ACC112 (cell line): ENCODE measurements around the gene SCYL3.

Experiments
- H2AFZ ChIP-seq: fragments of 200-600 bp; sonication (generic); one replicate; pipeline ENCODE4 v1.6.0; 2017; ENCODE audit warnings: antibody characterized with exemption, low read length; ENCODE audit not compliant: unreplicated experiment
- H3K27ac ChIP-seq: fragments of 200-600 bp; sonication (generic); 2 replicates; pipeline ENCODE4 v1.5.1; 2014; ENCODE audit warnings: low read depth, mild to moderate bottlenecking, antibody characterized with exemption, low read length, moderate library complexity
- H3K27me3 ChIP-seq: fragments of 200-600 bp; sonication (generic); 2 replicates; pipeline ENCODE4 v1.6.1; 2014; ENCODE audit warnings: mild to moderate bottlenecking, antibody characterized with exemption, low read length, moderate library complexity, mixed read lengths; ENCODE audit not compliant: insufficient read depth
- H3K36me3 ChIP-seq: fragments of 200-600 bp; sonication (generic); 2 replicates; pipeline ENCODE4 v1.6.1; 2016; ENCODE audit warnings: mild to moderate bottlenecking, antibody characterized with exemption, low read length, moderate library complexity, mixed read lengths; ENCODE audit not compliant: insufficient read depth
- H3K4me1 ChIP-seq: fragments of 200-600 bp; sonication (generic); one replicate; pipeline ENCODE4 v1.6.1; 2016; ENCODE audit warnings: low read length, mixed read lengths; ENCODE audit not compliant: insufficient read depth, unreplicated experiment, control insufficient read depth
- H3K4me3 ChIP-seq: fragments of 200-600 bp; sonication (generic); 2 replicates; pipeline ENCODE4 v1.5.1; 2014; ENCODE audit warnings: mild to moderate bottlenecking, low read depth, low read length
- H3K79me2 ChIP-seq: fragments of 200-600 bp; sonication (generic); one replicate; pipeline ENCODE4 v1.6.0; 2016; ENCODE audit warnings: low read length; ENCODE audit not compliant: control insufficient read depth, unreplicated experiment, insufficient read depth

Gene SCYL3

GRCh38 chr1:169893645-169894423, at the start of gene SCYL3:
TSS of gene SCYL3 (minus strand) at chr1:169893896. CDS start at chr1:169888840, 5,056 bp downstream.
- H3K36me3 ChIP-seq, result no peaks in the 10 kb centered on the region
- peak within 1 kb of the TSS; percentile 91 for H3K27ac ChIP-seq
- H3K4me3 ChIP-seq, result peak within 1 kb of the TSS; percentile 82
- H2AFZ ChIP-seq, result peak within 1 kb of the TSS; percentile 84
- 0 out of 2 replicates have a peak, but pooled peaks cover 2% of the 10 kb centered on the region for H3K27me3 ChIP-seq
- peaks cover 18% of the 10 kb centered on the region for H3K4me1 ChIP-seq
- H3K79me2 ChIP-seq, result peaks cover 40% of the 10 kb centered on the region

DNA sequence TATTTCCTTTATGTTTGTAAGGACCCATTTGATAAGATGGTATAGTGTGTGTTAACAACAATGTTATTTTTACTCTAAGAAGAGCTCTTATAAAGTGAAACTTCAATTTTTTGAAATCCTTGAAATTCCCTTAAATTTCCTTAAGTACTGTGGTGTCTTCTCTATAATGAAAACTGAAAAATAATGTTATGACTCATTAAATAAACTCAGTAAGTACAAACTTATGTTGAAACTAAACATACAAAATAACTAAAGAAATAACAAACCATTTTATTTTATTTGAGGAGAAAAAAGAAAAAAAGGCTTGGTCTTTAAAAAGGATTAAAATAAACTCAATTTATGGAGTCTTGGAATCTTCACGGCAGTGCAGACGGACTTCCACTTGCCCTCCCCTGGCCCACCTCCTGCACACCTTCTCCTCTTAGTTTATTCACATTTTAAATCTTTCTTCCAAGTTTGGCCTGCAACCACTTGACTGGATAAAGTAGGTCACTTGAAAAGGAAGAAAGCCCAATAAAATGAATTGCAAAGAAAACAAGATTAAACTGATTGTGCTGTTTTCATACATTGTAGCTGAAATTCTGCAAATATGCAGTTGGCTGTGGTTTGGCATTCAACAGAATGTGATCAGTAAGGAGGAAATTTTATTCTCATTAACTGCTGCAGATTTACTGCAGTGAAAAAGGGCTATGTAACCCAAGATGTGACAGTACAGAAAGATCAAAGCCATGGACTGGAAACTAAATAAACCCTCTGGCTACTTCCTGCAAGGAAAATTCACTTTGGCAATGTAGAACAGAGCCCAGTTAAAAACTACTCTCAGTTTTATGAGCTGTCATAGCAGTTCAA, 48.5 kb upstream of the SCYL3 start:
- Histone ChIP-seq H3K4me1 (peaks cover 14% of the 10 kb centered on the region), H3K27ac (peak overlapping the region; percentile 37), H3K79me2 (no peaks in the 10 kb centered on the region), H2AFZ (no peak overlapping the region), H3K4me3 (peak overlapping the region; percentile 24), H3K36me3 (no peaks in the 10 kb centered on the region), H3K27me3 (no peaks in the 10 kb centered on the region)

- no peaks in the 10 kb centered on the region for H3K36me3 ChIP-seq
- H3K4me1 ChIP-seq, result peaks cover 31% of the 10 kb centered on the region
- H2AFZ ChIP-seq, result peak overlapping the region; percentile 29
- H3K4me3 ChIP-seq, result peak overlapping the region; percentile 62
- no peaks in the 10 kb centered on the region for H3K79me2 ChIP-seq
- H3K27ac ChIP-seq, result peak overlapping the region; percentile 28
- H3K27me3 ChIP-seq, result no peaks in the 10 kb centered on the region
Measured at GRCh38 chr1:169933984-169934725, 40.5 kb upstream of the SCYL3 start.

- Histone ChIP-seq H3K27me3 (no peaks in the 10 kb centered on the region), H3K79me2 (no peaks in the 10 kb centered on the region), H3K4me1 (peaks cover 31% of the 10 kb centered on the region), H3K4me3 (no peak overlapping the region), H2AFZ (no peak overlapping the region), H3K36me3 (no peaks in the 10 kb centered on the region), H3K27ac (no peak overlapping the region)
Measured at GRCh38 chr1:169931795-169932231, 38.1 kb upstream of the SCYL3 start.

DNA sequence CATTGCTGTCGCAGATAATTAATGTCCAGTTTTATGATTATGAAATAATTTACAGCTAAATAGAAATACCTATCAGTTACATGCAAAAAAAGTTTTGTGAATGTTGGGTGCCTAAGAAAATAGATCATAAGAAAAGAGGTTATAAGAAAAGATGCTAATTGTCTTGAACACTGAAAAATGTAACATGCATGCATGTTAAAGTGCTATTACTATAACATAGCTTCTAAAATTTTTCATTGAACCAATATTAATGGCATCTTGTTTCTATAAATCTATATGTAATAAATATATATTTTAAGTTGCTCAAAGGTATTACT, 35.5 kb upstream of the SCYL3 start:
- Histone ChIP-seq H3K27me3 (no peaks in the 10 kb centered on the region), H2AFZ (no peak overlapping the region), H3K27ac (no peak overlapping the region), H3K4me1 (peaks cover 21% of the 10 kb centered on the region), H3K36me3 (no peaks in the 10 kb centered on the region), H3K79me2 (no peaks in the 10 kb centered on the region), H3K4me3 (no peak overlapping the region)

GRCh38 chr1:169928438-169929209, 34.9 kb upstream of the SCYL3 start:
- H3K27me3 ChIP-seq, result no peaks in the 10 kb centered on the region
- H3K4me1 ChIP-seq, result peaks cover 16% of the 10 kb centered on the region
- no peak overlapping the region for H3K4me3 ChIP-seq
- no peak overlapping the region for H3K27ac ChIP-seq
- no peaks in the 10 kb centered on the region for H3K79me2 ChIP-seq
- H3K36me3 ChIP-seq, result no peaks in the 10 kb centered on the region
- no peak overlapping the region for H2AFZ ChIP-seq

DNA sequence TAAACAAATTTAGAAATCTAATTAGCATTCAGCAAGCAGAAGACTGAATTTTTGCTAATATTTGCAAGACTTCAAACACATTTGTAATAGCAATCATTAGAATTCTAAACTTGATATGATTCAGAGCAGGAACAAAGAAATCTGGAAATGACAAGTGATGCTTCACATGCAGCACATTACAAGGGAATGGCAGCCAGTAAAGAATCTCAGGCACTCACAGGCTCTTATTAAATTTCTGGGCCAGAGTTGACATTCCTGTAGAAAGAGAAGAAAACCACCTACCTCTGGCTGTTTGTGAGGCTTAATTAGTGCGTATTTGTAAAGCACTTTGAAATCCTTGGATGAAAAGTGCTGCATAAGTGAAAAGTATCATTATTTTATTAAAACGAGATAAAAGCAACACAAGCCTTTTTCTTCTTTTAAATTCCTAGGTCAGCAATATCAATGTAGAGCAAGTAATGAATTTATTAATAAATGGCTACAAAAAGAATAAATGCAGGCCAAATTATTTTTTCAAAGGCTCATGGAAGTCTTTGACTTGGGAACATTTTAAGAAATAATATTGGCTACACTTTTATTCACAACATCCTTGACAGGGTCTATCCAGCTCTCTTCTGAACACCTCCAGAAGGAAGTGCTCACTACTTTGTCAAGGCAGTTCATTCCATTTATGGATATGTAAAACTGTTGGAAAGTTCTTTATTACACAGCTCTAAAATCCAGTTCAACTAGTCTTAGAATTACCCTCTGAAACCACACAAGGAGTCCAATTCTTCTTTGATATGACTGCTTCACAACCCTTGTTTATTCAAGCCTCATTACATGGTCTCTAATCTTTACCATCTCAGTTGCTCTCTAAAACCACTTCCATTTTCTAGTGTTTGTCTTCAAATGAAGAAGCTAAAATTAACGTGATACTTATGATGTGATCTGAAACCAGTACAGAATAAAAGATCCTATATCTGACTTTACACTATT, 32.1 kb upstream of the SCYL3 start:
- Histone ChIP-seq H3K79me2 (no peaks in the 10 kb centered on the region), H3K36me3 (no peaks in the 10 kb centered on the region), H2AFZ (no peak overlapping the region), H3K27ac (no peak overlapping the region), H3K27me3 (no peaks in the 10 kb centered on the region), H3K4me3 (no peak overlapping the region), H3K4me1 (no peaks in the 10 kb centered on the region)

DNA sequence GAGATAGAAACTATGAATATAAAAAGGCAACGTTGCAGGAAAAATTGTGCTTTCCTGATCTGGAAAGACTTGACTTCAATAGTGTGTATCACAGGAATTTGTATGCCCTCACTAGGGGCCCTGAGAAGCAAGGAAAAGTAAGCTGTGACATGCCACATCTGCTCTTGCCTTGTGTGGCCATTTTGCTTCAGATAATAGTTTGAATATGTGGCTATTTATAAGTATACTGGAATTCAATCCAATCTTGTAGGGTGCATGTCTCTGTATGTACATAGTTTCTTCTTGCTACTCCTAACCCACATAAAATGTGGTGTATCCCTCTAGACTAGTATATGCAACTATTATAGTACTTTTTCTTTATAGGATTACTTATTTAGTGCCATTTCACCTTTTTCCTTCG, 31.1 kb upstream of the SCYL3 start:
- Histone ChIP-seq H2AFZ (no peak overlapping the region), H3K27ac (no peak overlapping the region), H3K4me3 (no peak overlapping the region), H3K27me3 (no peaks in the 10 kb centered on the region), H3K79me2 (no peaks in the 10 kb centered on the region), H3K36me3 (no peaks in the 10 kb centered on the region), H3K4me1 (no peaks in the 10 kb centered on the region)

GRCh38 chr1:169924063-169924462, 30.4 kb upstream of the SCYL3 start:
- no peak overlapping the region for H3K27ac ChIP-seq
- no peaks in the 10 kb centered on the region for H3K79me2 ChIP-seq
- no peaks in the 10 kb centered on the region for H3K27me3 ChIP-seq
- H3K4me1 ChIP-seq, result no peaks in the 10 kb centered on the region
- H3K36me3 ChIP-seq, result no peaks in the 10 kb centered on the region
- H2AFZ ChIP-seq, result no peak overlapping the region
- no peak overlapping the region for H3K4me3 ChIP-seq
